Measurements from ENCODE around the gene TIMM8A. TPM values are rescaled to one million over a fixed set of nuclear protein-coding genes. Genes with fewer than 3 reads are reported as not detected.

TIMM8A gene
- total and polyA plus RNA-seq, 2 of the 13 experiments (the other 11 are each of a cell fraction or from before 2014, with no cell fraction given): 6.1 to 25.5 TPM

GRCh38 chrX:101303790-101304189 lies 44.8 kb downstream of the TIMM8A start (continued):
- no peak for TF ChIP-seq ZNF20 (CRISPR knock-in tag; IDR thresholded peaks at IDR 0.05)
- no peak for TF ChIP-seq ZNF557 (CRISPR knock-in tag; IDR thresholded peaks at IDR 0.05)
- TF ChIP-seq ZNF224 (CRISPR knock-in tag; IDR thresholded peaks at IDR 0.05): no peak
- no peak for TF ChIP-seq MLXIP (CRISPR knock-in tag; IDR thresholded peaks at IDR 0.05; ENCODE audit: borderline replicate concordance)
- no peak for TF ChIP-seq RBM22 (optimal IDR thresholded peaks at IDR 0.05; ENCODE audit: low read length)
- no peak for TF ChIP-seq ZNF235 (CRISPR knock-in tag; IDR thresholded peaks at IDR 0.05; ENCODE audit: borderline replicate concordance)
- TF ChIP-seq ZNF44 (CRISPR knock-in tag; IDR thresholded peaks at IDR 0.05): no peak

Small RNA genes within 50 kb of the gene (small RNA-seq; reads per million reads assigned to genes)
- gene RNU6-934P (ENCODE audit: insufficient read depth in 2 of 3, insufficient read length in 3 of 3, low read depth in 2 of 3, low replicate concordance in 1 of 3): 0 reads per million in 3 experiments

Other genes with a start within 250 kb of the TIMM8A start
- 0.03 and 0.04 TPM in 2 replicates for gene DRP2, start 129.0 kb downstream of the TIMM8A start, total RNA-seq (2016; rRNA removed; fragmentation: Illumina TruSeq; extraction: Trizol)
- gene DRP2, start 129.0 kb downstream of the TIMM8A start, polyA plus RNA-seq (2011; rRNA removed): 0.07 and 0.09 TPM in 2 replicates
- not detected in 2 replicates for gene TAF7L, start 57.4 kb downstream of the TIMM8A start, total RNA-seq (2016; rRNA removed; fragmentation: Illumina TruSeq; extraction: Trizol)
- gene TAF7L, start 57.4 kb downstream of the TIMM8A start, polyA plus RNA-seq (2011; rRNA removed): 0.05 TPM in 1 of 2 replicates, not detected in the other
- not detected in 2 replicates for gene BTK, start 37.4 kb upstream of the TIMM8A start, total RNA-seq (2016; rRNA removed; fragmentation: Illumina TruSeq; extraction: Trizol)
- gene BTK, start 37.4 kb upstream of the TIMM8A start, polyA plus RNA-seq (2011; rRNA removed): not detected in 2 replicates
- 1,152 and 1,356 TPM in 2 replicates for gene RPL36A, start 42.3 kb upstream of the TIMM8A start, total RNA-seq (2016; rRNA removed; fragmentation: Illumina TruSeq; extraction: Trizol)
- 1,716 and 1,794 TPM in 2 replicates for gene RPL36A, start 42.3 kb upstream of the TIMM8A start, polyA plus RNA-seq (2011; rRNA removed)
- gene GLA, start 59.2 kb upstream of the TIMM8A start, total RNA-seq (2016; rRNA removed; fragmentation: Illumina TruSeq; extraction: Trizol): 33.3 and 59.3 TPM in 2 replicates
- gene GLA, start 59.2 kb upstream of the TIMM8A start, polyA plus RNA-seq (2011; rRNA removed): 27.0 and 31.4 TPM in 2 replicates
- gene HNRNPH2, start 59.5 kb upstream of the TIMM8A start, total RNA-seq (2016; rRNA removed; fragmentation: Illumina TruSeq; extraction: Trizol): 56.9 and 80.1 TPM in 2 replicates
- gene HNRNPH2, start 59.5 kb upstream of the TIMM8A start, polyA plus RNA-seq (2011; rRNA removed): 19.8 and 23.8 TPM in 2 replicates
- gene ARMCX4, start 136.7 kb upstream of the TIMM8A start, total RNA-seq (2016; rRNA removed; fragmentation: Illumina TruSeq; extraction: Trizol): not detected in 2 replicates
- not detected in 2 replicates for gene ARMCX4, start 136.7 kb upstream of the TIMM8A start, polyA plus RNA-seq (2011; rRNA removed)
- not detected in 2 replicates for gene ARMCX1, start 201.8 kb upstream of the TIMM8A start, total RNA-seq (2016; rRNA removed; fragmentation: Illumina TruSeq; extraction: Trizol)
- gene ARMCX1, start 201.8 kb upstream of the TIMM8A start, polyA plus RNA-seq (2011; rRNA removed): not detected in 2 replicates

Measured in HepG2 (cell line).